Measurements from ENCODE around the gene CTDSPL.

Gene CTDSPL

GRCh38 chr3:37892927-37893600 is 31.4 kb downstream of the CTDSPL start:
- no peak for DNase-seq

GRCh38 chr3:37896827-37897226 is 35.1 kb downstream of the CTDSPL start:
- no peak for DNase-seq

GRCh38 chr3:37897763-37898162 is 36.1 kb downstream of the CTDSPL start:
- DNase-seq = no peak

- no peak for DNase-seq
Measured at GRCh38 chr3:37898424-37898823, 36.7 kb downstream of the CTDSPL start.

- DNase-seq = no peak
Measured at GRCh38 chr3:37899101-37899707, 37.5 kb downstream of the CTDSPL start.

- DNase-seq = no peak
Measured at GRCh38 chr3:37899711-37900306, 38.1 kb downstream of the CTDSPL start.

GRCh38 chr3:37901721-37902120 is 40.0 kb downstream of the CTDSPL start:
- no peak for DNase-seq

- DNase-seq = no peak
Measured at GRCh38 chr3:37902674-37903073, 41.0 kb downstream of the CTDSPL start.

GRCh38 chr3:37903320-37903719 is 41.6 kb downstream of the CTDSPL start:
- DNase-seq = no peak

- no peak for DNase-seq
Measured at GRCh38 chr3:37903734-37904133, 42.1 kb downstream of the CTDSPL start.

- no peak for DNase-seq
Measured at GRCh38 chr3:37904601-37905000, 42.9 kb downstream of the CTDSPL start.

GRCh38 chr3:37905346-37905745 is 43.7 kb downstream of the CTDSPL start:
- no peak for DNase-seq

GRCh38 chr3:37905987-37906674 is 44.5 kb downstream of the CTDSPL start:
- no peak for DNase-seq

- DNase-seq = no peak
Measured at GRCh38 chr3:37906734-37907282, 45.1 kb downstream of the CTDSPL start.

- no peak for DNase-seq
Measured at GRCh38 chr3:37907371-37907770, 45.7 kb downstream of the CTDSPL start.

- no peak for DNase-seq
Measured at GRCh38 chr3:37907906-37908305, 46.2 kb downstream of the CTDSPL start.

- DNase-seq = no peak
Measured at GRCh38 chr3:37909067-37909911, 47.6 kb downstream of the CTDSPL start.

GRCh38 chr3:37910671-37911400 is 49.2 kb downstream of the CTDSPL start:
- no peak for DNase-seq

GRCh38 chr3:37912052-37912733 is 50.5 kb downstream of the CTDSPL start:
- DNase-seq = no peak

- DNase-seq = no peak
Measured at GRCh38 chr3:37913522-37913921, 51.8 kb downstream of the CTDSPL start.

GRCh38 chr3:37916685-37917084 is 55.0 kb downstream of the CTDSPL start:
- no peak for DNase-seq

Data from activated T-cell treated with anti-CD3 and anti-CD28 coated beads, Interleukin-2, amount 50 U/mL, for 1 hour (primary cell).